22Rv1 (cell line): ENCODE data around the gene GP5.

Experiments
- H3K27ac ChIP-seq: fragments of 450-650 bp; 2 replicates; pipeline ENCODE4 v1.5.1; 2017
- ZFX ChIP-seq: fragments of 450-650 bp; IDR thresholded peaks from 2 replicates; pipeline ENCODE4 v1.6.1; 2017; ENCODE audit warnings: antibody characterized with exemption, borderline replicate concordance
- TF ChIP-seq, protein P1 (sequence below): fragments of 450-650 bp; IDR thresholded peaks from 2 replicates; pipeline ENCODE4 v1.5.1; 2017; ENCODE audit warnings: mild to moderate bottlenecking

The GP5 gene

DNA sequence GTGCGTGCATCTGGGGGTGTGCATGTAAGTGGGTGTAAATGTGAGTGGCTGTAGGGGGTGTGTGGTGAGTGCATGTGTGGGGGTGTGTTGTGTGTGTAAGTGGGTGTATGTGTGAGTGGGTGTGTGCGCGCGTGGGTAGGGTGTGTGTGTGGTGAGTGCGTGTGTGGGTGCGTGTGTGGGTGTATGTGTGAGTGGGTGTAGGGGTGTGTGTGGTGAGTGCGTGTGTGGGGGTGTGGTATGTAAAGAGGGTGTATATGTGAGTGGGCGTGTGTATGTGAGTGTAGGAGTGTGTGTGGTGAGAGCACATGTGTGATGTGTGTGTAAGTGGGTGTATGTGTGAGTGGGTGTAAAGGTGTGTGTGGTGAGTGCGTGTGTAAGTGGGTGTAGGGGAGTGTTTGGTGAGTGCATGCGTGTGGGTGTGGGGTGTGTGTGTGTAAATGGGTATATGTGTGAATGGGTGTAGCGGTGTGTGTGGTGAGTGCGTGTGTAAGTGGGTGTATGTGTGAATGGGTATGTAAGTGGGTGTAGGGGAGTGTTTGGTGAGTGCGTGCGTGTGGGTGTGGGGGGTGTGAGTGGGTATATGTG, 47.0 kb downstream of the GP5 start:
- no peak overlapping the region for H3K27ac ChIP-seq
- TF ChIP-seq, protein P1, sequence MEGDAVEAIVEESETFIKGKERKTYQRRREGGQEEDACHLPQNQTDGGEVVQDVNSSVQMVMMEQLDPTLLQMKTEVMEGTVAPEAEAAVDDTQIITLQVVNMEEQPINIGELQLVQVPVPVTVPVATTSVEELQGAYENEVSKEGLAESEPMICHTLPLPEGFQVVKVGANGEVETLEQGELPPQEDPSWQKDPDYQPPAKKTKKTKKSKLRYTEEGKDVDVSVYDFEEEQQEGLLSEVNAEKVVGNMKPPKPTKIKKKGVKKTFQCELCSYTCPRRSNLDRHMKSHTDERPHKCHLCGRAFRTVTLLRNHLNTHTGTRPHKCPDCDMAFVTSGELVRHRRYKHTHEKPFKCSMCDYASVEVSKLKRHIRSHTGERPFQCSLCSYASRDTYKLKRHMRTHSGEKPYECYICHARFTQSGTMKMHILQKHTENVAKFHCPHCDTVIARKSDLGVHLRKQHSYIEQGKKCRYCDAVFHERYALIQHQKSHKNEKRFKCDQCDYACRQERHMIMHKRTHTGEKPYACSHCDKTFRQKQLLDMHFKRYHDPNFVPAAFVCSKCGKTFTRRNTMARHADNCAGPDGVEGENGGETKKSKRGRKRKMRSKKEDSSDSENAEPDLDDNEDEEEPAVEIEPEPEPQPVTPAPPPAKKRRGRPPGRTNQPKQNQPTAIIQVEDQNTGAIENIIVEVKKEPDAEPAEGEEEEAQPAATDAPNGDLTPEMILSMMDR = no peak
- TF ChIP-seq ZFX = no peak

GRCh38 chr3:194351080-194351672, 47.9 kb downstream of the GP5 start, which contains the start of gene CPN2:
TSS of gene CPN2 (minus strand) at chr3:194351328. CDS start at chr3:194342702, 8,626 bp downstream.
- no peak within 1 kb of the TSS for H3K27ac ChIP-seq
- TF ChIP-seq, protein P1 = no peak
- TF ChIP-seq ZFX = no peak

DNA sequence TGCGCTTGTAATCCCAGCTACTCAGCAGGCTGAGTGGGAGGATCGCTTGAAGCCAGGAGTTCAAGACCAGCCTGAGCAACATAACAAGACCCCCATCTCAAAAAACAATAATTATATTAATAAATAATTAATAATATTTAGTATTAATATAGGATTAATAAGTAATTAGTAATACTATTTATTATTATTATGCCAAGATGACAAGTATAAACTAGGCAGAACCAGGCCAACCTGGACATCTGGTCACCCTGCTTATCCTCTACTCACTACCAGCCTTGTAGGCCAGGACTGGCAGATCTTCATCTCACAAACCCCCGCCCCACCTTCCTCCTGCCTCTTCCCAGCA, 48.4 kb downstream of the GP5 start:
- no peak overlapping the region for H3K27ac ChIP-seq
- TF ChIP-seq, protein P1 = no peak
- TF ChIP-seq ZFX = no peak

DNA sequence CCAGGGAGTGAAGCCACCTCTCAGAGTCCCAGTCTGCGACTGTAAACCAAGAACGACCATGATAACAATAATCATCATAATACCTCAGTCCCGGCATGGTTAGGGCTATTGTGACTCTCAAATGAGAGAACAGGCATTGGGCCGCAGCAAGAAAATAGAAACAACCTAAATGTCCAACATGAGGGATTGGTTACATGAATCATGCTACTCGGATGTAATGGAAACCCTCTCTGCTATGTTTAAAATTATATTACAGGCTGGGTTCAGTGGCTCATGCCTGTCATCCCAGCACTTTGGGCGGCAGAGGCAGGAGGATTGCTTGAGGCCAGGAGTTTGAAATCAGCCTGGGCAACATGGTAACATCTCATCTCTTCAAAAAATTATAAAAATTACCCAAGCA, 50.7 kb downstream of the GP5 start:
- no peak for TF ChIP-seq ZFX
- TF ChIP-seq, protein P1 = no peak
- no peak overlapping the region for H3K27ac ChIP-seq

GRCh38 chr3:194346621-194347020, 52.4 kb downstream of the GP5 start:
- H3K27ac ChIP-seq = no peak overlapping the region
- TF ChIP-seq, protein P1 = no peak
- TF ChIP-seq ZFX = no peak

DNA sequence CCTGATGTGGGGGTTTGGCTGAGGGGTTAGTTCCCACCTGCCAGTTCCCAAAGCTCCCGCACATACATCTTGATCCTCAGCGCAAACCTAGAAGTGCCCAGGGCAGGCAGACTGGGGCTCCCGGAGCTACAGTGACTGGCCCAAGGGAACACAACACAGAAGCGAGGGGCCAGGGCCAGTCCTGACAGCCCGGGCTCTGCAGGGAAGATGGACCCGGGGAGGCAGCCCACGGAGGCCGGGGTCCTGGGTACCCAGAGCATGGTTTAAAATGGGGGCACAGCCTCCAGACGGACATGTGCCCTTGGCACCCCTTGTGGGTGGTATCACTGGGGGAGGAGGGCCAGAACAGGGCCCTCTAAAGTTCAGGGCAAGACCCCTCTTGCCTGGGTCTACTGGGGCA, 53.0 kb downstream of the GP5 start:
- H3K27ac ChIP-seq = no peak overlapping the region
- no peak for TF ChIP-seq ZFX
- TF ChIP-seq, protein P1 = no peak
